HG02970 (cell line): ENCODE results near the gene GRIA2.
"Not testable (repeated sequence)": the region's sequence is repeated elsewhere in the genome, so short reads cannot be mapped to it uniquely, and the experiment has no call there.

ENCODE experiments used
- ATAC-seq: cut with Tn5 transposase; IDR thresholded peaks from one replicate; pipeline ENCODE4 v1.9.1; 2021; ENCODE audit warnings: mild to moderate bottlenecking, moderate library complexity, moderate number of reproducible peaks; ENCODE audit not compliant: unreplicated experiment, low FRiP score

Gene GRIA2

GRCh38 chr4:157220371-157220881 lies at the start of gene GRIA2:
Gene GRIA2 (plus strand): TSS chr4:157220728. CDS start chr4:157221043, 315 bp downstream.
- ATAC-seq, result no peak

DNA sequence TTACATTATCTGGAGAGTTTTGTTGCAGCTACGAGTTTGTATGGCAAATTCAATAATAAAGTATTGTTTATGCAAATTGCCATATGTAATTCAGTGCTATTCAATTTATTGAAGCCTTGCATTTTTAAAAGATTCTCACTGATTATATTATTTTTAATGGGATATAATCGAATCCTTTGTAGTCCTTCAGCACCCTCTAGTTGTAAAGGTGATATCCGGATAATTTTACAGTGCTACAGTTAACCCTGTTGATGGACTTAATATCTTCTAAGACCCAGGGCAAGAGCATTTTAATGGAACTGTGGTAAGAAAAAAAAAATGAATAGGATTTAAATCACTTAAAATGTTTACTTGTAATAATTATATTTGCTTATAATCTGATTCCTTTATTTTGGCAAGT lies 48.5 kb upstream of the GRIA2 start:
- no peak for ATAC-seq

DNA sequence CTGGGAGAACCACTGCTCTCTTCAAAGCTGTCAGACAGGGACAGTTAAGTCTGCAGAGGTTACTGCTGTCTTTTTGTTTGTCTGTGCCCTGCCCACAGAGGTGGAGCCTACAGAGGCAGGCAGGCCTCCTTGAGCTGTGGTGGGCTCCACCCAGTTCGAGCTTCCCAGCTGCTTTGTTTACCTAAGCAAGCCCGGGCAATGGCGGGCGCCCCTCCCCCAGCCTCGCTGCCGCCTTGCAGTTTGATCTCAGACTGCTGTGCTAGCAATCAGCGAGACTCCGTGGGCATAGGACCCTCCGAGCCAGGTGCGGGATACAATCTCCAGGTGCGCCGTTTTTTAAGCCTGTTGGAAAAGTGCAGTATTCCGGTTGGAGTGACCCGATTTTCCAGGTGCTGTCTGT lies 40.3 kb upstream of the GRIA2 start:
- not testable (repeated sequence) for ATAC-seq

GRCh38 chr4:157184300-157184699 lies 36.2 kb upstream of the GRIA2 start:
- ATAC-seq, result no peak

GRCh38 chr4:157185363-157185762 lies 35.2 kb upstream of the GRIA2 start:
- ATAC-seq, result no peak

GRCh38 chr4:157195374-157195773 lies 25.2 kb upstream of the GRIA2 start:
- ATAC-seq, result no peak

- ATAC-seq, result no peak
Observed at GRCh38 chr4:157196046-157196445, 24.5 kb upstream of the GRIA2 start.

GRCh38 chr4:157204634-157205244 lies 15.8 kb upstream of the GRIA2 start:
- no peak for ATAC-seq

DNA sequence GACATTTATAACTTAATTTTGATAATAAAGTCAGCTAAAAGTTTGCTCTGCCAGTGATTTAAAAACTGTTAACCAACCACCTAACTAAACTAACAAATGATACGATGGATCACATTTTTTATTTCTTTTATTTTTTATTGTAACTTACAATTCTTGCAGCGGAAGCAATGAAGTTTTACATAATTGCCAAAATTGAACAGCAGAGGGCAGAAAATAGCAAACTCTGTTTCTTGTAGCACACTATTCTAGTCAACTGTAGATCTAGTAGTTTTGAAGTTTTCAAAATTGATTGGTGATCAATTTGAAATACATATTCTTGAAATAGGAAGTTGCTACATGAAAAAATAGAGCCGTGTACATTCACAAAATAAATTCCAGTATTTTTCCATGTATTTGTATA lies 2.8 kb upstream of the GRIA2 start:
- no peak for ATAC-seq

- ATAC-seq, result no peak
Observed at GRCh38 chr4:157219711-157220370, 687 bp upstream of the GRIA2 start.

- no peak for ATAC-seq
Observed at GRCh38 chr4:157221426-157221894, 932 bp downstream of the GRIA2 start.

DNA sequence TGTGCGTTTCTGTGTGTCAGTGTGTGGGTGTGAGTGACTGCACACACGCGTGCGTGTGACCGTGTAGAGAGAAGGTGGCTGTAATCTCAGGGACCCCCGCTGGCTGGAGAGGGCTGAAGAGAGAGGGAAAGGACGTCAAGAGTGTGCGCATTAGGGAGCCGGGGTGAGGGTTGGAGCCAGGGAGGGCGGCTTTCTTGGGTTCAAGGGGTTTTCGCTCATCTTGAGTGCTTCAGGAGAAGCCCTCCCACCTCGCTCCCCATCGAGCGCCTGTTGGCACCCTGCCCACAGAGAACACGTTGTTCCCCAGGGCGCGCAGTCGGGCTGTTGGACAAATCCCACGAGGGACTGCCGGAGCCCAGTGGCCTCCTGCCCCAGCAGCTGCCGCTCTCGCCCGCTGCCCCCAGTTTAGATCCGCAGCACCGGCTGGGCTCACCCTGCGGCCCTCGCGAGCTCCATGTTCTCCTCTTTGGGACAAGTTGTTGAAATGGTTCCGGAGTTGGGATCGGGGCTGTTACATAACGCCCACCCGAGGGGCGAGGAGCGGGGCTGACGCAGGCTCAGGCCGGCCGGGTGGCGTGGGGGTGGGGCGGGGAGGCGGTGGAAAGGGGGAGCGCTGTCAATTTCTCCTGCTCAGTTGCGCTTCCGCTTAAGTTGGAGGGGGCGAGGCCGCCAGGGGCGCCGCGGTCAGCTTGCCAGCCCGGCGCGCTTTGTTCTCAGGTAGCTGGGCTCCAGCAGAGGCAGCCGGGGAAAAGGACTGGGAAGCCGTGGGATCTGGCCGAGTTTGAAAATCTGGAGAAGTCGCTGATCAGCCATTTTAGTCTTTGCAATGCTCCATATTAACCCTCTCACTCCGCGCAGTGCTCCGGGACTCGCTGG lies 1.6 kb downstream of the GRIA2 start:
- no peak for ATAC-seq

DNA sequence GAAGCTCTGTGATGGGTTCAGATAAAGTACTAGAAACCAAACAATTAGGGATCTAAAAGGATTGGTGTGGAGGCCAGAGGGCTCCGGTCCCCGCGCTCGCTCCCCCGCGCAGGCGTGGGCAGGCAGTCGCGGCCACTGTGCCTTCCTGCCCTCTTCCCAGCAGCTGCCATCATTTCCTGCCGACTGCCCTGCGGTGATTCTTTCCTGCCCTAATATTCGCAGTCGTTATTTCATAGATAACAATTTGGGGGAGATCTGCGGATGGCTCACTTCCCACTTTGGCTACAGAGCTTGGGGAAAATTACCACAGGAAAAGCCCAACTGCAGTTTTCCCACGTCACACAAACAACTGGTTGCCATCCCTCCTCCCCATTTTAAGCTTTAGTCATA lies 2.2 kb downstream of the GRIA2 start:
- no peak for ATAC-seq

DNA sequence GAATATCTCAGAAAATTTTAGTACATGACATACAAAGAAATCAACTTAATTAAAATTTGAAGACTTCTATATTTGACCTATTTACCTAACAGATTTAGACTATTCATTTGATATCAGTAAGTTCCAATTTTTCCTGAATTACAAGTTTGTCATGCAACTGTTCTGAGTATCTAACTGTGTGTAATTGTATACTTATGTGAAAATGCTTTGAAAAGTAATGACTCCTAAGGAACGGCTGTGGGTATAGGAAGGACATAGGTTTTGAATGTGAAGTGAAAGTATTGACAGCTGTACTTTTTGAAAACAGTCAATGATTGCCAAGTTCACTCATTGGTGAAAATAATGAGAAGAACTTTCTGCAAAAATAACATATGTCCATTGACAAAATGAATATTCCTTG lies 2.9 kb downstream of the GRIA2 start:
- ATAC-seq, result no peak

DNA sequence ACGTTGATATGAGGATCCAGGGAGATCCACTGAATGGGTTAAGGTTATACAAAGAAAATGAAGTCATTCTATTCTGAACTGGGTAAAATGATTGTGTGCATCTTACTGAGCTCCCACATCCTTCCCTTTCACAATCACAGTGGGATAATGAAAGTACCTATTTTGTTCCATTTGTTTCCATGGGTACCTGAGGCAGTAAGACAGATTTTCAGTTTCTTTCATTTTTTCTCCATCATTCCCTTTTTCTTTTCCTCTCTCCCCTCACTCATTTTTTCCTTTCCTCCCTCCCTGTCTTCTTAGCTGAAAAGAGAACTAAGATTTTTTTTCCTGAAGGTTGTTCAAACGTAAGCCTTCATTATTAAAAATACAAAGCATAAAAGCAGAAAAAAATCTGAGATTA lies 4.6 kb downstream of the GRIA2 start:
- no peak for ATAC-seq

DNA sequence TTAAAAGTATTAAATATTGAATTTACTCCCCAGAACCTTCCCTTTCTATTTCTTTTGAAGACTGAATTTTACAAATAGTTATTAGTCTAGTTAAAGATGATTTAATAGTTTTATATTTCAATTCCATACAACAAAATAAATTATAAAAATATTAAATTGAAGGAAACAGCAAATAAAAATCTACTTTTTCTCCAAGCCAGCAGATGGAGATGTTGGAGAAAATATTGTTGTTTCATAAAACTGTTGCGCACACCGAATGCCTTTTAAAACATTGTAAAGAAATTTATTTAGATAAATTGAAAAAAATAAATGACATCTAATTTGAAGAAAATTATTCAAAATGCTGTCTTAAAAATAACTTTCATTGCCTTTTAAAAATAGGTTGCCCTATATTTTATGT lies 5.5 kb downstream of the GRIA2 start:
- no peak for ATAC-seq

DNA sequence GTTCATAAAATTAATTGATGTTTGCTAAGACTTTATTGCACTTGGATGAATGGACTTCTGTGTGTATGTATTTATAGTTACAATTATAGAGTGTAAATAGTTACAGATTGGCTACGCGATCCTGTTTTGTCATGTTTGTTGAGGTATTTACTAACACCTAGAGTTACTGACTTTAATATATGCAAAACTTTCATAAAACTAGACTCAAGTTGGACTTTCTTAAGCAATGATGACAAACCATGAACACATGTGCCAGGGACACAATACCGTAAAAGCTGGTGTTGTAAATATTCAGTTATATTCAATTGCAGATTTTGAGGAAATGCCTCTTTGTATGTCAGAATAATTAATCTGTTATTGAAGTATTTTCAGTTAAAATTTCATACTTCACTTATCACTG lies 6.1 kb downstream of the GRIA2 start:
- no peak for ATAC-seq

DNA sequence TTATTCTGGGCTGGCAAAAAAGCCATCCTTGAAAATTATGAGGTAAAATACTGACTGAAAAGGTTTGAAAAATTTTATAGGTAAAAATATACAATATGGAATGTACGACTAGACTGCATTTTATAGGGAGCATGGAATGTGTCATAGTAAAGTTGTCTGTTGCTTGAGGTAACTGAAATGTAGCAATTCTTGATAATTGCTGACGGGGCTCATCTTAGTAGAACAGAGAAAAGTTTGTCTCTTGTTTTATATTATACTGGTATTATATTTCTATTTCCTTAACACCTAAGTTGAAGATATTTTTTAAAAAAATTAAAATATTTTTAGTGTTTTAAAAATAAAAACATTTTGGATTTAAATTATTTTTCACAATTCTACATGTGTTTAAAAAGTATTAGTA lies 11.0 kb downstream of the GRIA2 start:
- ATAC-seq, result no peak

DNA sequence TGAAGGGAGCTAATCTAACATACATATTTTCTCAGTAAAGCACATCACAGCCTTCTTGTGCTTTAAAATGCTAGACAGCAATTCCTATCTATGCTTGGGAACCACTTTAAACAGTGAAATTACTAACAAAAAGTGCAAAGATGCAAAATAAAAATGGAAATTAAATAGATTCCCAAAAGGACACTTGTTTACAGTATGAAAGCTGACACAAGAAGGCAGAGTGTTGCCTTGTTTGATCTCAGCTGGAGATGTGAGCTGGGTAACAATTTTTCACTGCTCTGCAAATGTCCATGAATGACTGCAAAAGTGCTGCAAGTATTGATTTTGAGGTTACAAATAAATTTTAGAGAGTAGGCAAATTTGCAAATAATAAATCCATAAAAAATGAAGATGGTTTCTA lies 22.3 kb downstream of the GRIA2 start:
- ATAC-seq, result no peak

DNA sequence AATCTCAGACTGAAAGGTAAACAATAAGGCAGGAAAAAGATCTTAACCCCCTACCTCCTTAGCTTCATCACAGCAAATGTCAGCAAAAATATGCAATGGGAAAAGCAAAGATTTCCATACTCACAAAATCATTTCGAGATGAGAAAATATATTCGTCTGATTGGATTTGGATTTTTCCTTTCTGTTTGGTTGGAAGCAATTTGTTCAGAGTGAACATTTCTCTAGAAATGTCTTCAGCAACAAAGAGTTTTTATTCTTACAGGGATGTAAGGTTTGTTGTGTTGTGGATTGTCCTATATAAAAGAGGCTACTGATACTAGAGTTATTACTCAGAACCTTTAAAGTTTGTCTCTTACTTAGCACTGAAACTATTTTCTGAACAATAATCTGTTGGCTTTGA lies 23.8 kb downstream of the GRIA2 start:
- ATAC-seq, result no peak

- no peak for ATAC-seq
Observed at GRCh38 chr4:157245351-157245750, 24.8 kb downstream of the GRIA2 start.
